Upper lobe of left lung (tissue), 4 donors: Measurements from ENCODE around the gene NRXN2.

Source experiments
- POLR2A ChIP-seq, 4 donors: fragments of 450-650 bp; IDR thresholded peaks; one replicate each; pipeline ENCODE4 v1.5.1; 2016 to 2017; ENCODE audit warnings: antibody characterized with exemption in 4 of 4, mild to moderate bottlenecking in 2 of 4
- POLR2AphosphoS5 ChIP-seq, 2 donors: sonication (generic); formaldehyde crosslinking; IDR thresholded peaks; one replicate each; pipeline ENCODE4 v1.5.1; 2017; ENCODE audit warnings: antibody characterized with exemption in 2 of 2
- TF ChIP-seq, protein P1 (sequence below), 6 experiments: fragments of 450-650 bp in 4 of 6; fragments of 200-600 bp in 2 of 6; sonication (generic) in 2 of 6; IDR thresholded peaks; one replicate each; pipeline ENCODE4 v1.5.1; 2016 to 2019; ENCODE audit warnings: antibody characterized with exemption in 6 of 6

DNA sequence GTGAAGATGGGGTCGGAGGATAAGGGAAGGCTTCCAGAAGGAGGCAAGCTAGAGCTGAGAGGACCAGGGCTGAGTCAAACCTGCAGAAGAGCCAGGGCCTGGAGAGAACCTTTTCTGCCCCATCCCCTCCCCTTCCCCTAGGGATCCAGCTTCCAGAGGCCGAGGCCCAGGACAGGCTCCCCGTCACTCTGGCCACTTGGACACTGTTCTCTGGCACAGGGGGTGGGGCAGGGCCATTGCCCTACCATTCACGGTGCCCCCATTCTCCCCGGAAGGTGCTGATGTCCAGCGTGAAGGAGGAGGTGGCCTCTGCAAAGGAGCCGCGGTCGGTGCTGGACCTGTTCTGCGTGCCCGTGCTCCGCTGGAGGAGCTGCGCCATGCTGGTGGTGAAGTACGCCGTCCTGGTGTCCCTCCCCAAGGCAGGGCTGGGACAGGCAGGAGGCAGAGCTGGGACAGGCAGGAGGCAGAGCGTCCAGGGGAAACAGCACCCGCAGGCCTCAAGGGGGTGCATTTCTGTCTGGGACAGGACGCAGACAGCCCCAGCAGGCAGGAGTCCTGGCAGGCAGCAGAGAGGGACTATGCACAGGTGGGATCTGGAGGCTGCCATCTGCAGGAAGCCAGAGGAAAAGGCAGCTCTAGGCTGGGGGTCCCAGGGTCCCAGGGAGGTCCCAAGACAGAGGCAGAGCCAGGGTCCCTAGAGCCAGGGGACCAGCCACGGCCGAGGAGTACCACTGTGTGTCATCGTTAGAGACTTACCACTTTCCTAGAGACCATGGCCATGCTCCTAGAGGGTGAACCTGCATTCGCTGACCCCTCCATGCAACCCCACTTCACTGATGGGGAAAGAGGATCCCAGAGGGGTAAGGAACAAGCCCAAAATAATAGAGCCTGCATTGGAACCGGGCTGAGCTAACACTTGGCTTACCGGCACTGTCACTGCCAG is 157.8 kb downstream of the NRXN2 start:
- TF ChIP-seq POLR2AphosphoS5 (IDR thresholded peaks at IDR 0.05) (no peak), POLR2A (IDR thresholded peaks at IDR 0.05) (no peak)
- TF ChIP-seq, protein P1, sequence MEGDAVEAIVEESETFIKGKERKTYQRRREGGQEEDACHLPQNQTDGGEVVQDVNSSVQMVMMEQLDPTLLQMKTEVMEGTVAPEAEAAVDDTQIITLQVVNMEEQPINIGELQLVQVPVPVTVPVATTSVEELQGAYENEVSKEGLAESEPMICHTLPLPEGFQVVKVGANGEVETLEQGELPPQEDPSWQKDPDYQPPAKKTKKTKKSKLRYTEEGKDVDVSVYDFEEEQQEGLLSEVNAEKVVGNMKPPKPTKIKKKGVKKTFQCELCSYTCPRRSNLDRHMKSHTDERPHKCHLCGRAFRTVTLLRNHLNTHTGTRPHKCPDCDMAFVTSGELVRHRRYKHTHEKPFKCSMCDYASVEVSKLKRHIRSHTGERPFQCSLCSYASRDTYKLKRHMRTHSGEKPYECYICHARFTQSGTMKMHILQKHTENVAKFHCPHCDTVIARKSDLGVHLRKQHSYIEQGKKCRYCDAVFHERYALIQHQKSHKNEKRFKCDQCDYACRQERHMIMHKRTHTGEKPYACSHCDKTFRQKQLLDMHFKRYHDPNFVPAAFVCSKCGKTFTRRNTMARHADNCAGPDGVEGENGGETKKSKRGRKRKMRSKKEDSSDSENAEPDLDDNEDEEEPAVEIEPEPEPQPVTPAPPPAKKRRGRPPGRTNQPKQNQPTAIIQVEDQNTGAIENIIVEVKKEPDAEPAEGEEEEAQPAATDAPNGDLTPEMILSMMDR (IDR thresholded peaks at IDR 0.05), result no peak
